K562 (cell line): Measurements from ENCODE around the gene VSTM1.

ENCODE experiments used
- CBX1 ChIP-seq: sonication (generic); IDR thresholded peaks from 2 replicates; pipeline ENCODE4 v1.6.1; 2016; ENCODE audit warnings: antibody characterized with exemption, low read depth, mild to moderate bottlenecking
- JUNB ChIP-seq: fragments of 450-650 bp; formaldehyde crosslinking; conservative IDR thresholded peaks from 2 replicates; pipeline ENCODE4 v1.4.0; 2020; ENCODE audit warnings: mild to moderate bottlenecking
- RAD51 ChIP-seq: fragments of 450-650 bp; IDR thresholded peaks from 2 replicates; pipeline ENCODE4 v1.7.1; 2016; ENCODE audit warnings: low read depth, mild to moderate bottlenecking, borderline replicate concordance
- ZBTB7A ChIP-seq: IDR thresholded peaks from 2 replicates; pipeline ENCODE4 v1.6.1; 2011; ENCODE audit warnings: low read depth, mild to moderate bottlenecking, low read length, moderate library complexity, borderline replicate concordance; ENCODE audit not compliant: control insufficient read depth
- TF ChIP-seq, protein P1 (sequence below), 2 experiments: fragments of 450-650 bp; formaldehyde crosslinking in 1 of 2; IDR thresholded peaks; 2 replicates each; pipeline versions ENCODE4 v1.4.0 to v1.6.1; 2014 to 2020; ENCODE audit warnings: mild to moderate bottlenecking in 2 of 2, borderline replicate concordance in 1 of 2, low read depth in 1 of 2

DNA sequence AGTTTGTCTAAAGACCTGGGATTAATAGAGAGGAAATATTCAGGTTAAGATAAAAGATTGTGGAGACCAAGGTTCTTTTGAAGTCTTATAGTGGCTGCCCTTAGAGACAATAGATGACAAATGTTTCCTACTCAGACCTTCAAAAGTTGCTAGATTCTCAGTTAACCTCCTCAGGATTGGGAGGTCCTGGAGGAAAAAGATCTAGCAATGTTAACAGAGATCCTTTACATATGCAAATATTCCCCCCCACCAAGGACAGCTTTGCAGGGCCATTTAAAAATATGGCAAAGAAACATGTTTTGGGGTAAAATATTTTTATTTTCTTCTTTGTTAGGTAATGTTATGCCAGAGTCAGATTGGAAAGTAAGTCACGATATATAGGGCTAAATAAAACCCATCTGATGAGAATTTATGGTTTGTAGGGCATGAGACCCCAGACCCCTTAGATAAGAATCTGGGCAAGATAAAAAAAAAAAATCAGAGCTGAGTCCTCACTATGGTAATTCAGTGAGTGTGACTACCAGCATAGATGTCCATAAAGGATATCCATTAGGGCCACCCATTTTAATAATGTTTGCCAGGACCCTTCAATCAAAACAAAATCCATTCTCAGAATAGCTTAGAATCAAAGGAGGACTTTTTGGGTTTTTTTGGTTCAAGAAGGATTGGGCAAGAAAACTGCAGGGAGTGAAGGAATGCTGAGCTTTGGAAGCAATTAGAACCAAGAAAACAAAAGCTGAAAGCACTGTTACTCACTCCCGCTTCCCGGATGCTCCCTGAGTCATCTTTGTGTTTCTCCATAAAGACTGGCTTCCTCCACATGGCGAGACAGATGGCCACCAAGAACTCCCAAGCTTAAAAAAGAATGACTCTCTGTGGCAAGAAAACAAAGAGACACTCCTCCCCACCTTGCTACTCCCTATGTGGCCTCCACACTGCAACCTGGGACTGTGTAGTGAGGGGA is 28.2 kb downstream of the VSTM1 start:
- TF ChIP-seq, protein P1, sequence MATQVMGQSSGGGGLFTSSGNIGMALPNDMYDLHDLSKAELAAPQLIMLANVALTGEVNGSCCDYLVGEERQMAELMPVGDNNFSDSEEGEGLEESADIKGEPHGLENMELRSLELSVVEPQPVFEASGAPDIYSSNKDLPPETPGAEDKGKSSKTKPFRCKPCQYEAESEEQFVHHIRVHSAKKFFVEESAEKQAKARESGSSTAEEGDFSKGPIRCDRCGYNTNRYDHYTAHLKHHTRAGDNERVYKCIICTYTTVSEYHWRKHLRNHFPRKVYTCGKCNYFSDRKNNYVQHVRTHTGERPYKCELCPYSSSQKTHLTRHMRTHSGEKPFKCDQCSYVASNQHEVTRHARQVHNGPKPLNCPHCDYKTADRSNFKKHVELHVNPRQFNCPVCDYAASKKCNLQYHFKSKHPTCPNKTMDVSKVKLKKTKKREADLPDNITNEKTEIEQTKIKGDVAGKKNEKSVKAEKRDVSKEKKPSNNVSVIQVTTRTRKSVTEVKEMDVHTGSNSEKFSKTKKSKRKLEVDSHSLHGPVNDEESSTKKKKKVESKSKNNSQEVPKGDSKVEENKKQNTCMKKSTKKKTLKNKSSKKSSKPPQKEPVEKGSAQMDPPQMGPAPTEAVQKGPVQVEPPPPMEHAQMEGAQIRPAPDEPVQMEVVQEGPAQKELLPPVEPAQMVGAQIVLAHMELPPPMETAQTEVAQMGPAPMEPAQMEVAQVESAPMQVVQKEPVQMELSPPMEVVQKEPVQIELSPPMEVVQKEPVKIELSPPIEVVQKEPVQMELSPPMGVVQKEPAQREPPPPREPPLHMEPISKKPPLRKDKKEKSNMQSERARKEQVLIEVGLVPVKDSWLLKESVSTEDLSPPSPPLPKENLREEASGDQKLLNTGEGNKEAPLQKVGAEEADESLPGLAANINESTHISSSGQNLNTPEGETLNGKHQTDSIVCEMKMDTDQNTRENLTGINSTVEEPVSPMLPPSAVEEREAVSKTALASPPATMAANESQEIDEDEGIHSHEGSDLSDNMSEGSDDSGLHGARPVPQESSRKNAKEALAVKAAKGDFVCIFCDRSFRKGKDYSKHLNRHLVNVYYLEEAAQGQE (IDR thresholded peaks at IDR 0.05; ENCODE audit: borderline replicate concordance), result no peak
- TF ChIP-seq, protein P1 (CRISPR knock-in tag; IDR thresholded peaks at IDR 0.05; ENCODE audit: low read depth), result no peak
- TF ChIP-seq CBX1 (no peak), JUNB (CRISPR knock-in tag) (no peak), ZBTB7A (no peak), RAD51 (no peak)
